A549 (cell line): Measurements from ENCODE around the gene IER5L. TPM values are rescaled to one million over a fixed set of nuclear protein-coding genes. Genes with fewer than 3 reads are reported as not detected.
"Not testable (repeated sequence)": the region's sequence is repeated elsewhere in the genome, so short reads cannot be mapped to it uniquely, and the experiment has no call there.

Experiments
- ATAC-seq, 2 experiments: fragments of 200-7000 bp in 1 of 2; fragments of >200 bp in 1 of 2; cut with Nextera tagmentation in 1 of 2; cut with Tn5 transposase in 1 of 2; 3 replicates each; pipeline versions ENCODE4 v1.8.0 to v1.9.1; 2018 to 2020; ENCODE audit warnings: mild to moderate bottlenecking in 1 of 2, moderate library complexity in 1 of 2
- CTCF ChIA-PET: fragments of 300-600 bp; sonication (Branson Sonifier 250); formaldehyde crosslinking; extraction: SDS; loops from one replicate; lab custom pipeline; 2021; ENCODE audit warnings: antibody characterized with exemption, inconsistent platforms; lab: Yijun Ruan, JAX
- POLR2A ChIA-PET: fragments of 350-600 bp; formaldehyde crosslinking; extraction: SDS; loops from one replicate; lab custom pipeline; 2021; ENCODE audit warnings: antibody characterized with exemption, inconsistent platforms; lab: Yijun Ruan, JAX
- DNase-seq, 2 experiments: peaks; one replicate each; pipeline versions ENCODE4 v3.0.0 to v3.0.0-alpha.2; 2011 to 2016; ENCODE audit warnings: low read depth in 1 of 2, low spot score in 1 of 2
- FAIRE-seq: peaks from 2 replicates; lab custom pipeline; 2011; peaks lifted over from hg19 to GRCh38; lab: Jason Lieb, UNC
- H3K27ac ChIP-seq, 2 experiments: fragments of >200 bp; sonication (Bioruptor Twin); formaldehyde crosslinking; 3 replicates each; pipeline ENCODE4 v1.5.1; 2016 to 2017
- H3K4me1 ChIP-seq: fragments of >200 bp; sonication (Bioruptor Twin); formaldehyde crosslinking; 3 replicates; pipeline ENCODE4 v1.6.1; 2016
- H3K4me2 ChIP-seq: fragments of >200 bp; sonication (Bioruptor Twin); formaldehyde crosslinking; 3 replicates; pipeline ENCODE4 v1.6.1; 2016
- H3K4me3 ChIP-seq: fragments of >200 bp; sonication (Bioruptor Twin); formaldehyde crosslinking; 3 replicates; pipeline ENCODE4 v1.5.1; 2016
- H3K9me3 ChIP-seq: fragments of >200 bp; sonication (Bioruptor Twin); formaldehyde crosslinking; 3 replicates; pipeline ENCODE4 v1.6.1; 2016
- BHLHE40 ChIP-seq: IDR thresholded peaks from 2 replicates; pipeline ENCODE4 v1.6.1; 2012; ENCODE audit warnings: low read depth, low read length, inconsistent platforms
- CHD2 ChIP-seq: fragments of 150-350 bp; IDR thresholded peaks from 2 replicates; pipeline ENCODE4 v1.6.1; 2014; ENCODE audit warnings: low read length; ENCODE audit not compliant: partially characterized antibody
- FOSB ChIP-seq: fragments of 250-450 bp; sonication (Bioruptor Pico); IDR thresholded peaks from 2 replicates; pipeline ENCODE4 v1.5.0; 2020; ENCODE audit warnings: mild to moderate bottlenecking, moderate library complexity
- HOXB5 ChIP-seq: fragments of 250-450 bp; sonication (Bioruptor Pico); IDR thresholded peaks from 2 replicates; pipeline ENCODE4 v1.5.0; 2020; ENCODE audit warnings: mild to moderate bottlenecking, moderate library complexity
- JUN ChIP-seq, 2 experiments: fragments of >200 bp; sonication (Bioruptor Twin); formaldehyde crosslinking; IDR thresholded peaks; 2 replicates in 1 of 2; 3 replicates in 1 of 2; pipeline ENCODE4 v1.6.1; 2016 to 2017
- MAFK ChIP-seq: fragments of 450-650 bp; IDR thresholded peaks from 2 replicates; pipeline ENCODE4 v1.6.1; 2014; ENCODE audit not compliant: partially characterized antibody
- NFE2L2 ChIP-seq: fragments of 150-350 bp; conservative IDR thresholded peaks from 2 replicates; pipeline ENCODE4 v1.6.1; 2014; ENCODE audit warnings: low read length
- PHF8 ChIP-seq: fragments of 200-600 bp; sonication (generic); IDR thresholded peaks from 2 replicates; pipeline ENCODE4 v1.6.1; 2016; ENCODE audit warnings: low read depth, mild to moderate bottlenecking, antibody characterized with exemption, moderate library complexity, borderline replicate concordance
- RCOR1 ChIP-seq: fragments of 150-350 bp; IDR thresholded peaks from 2 replicates; pipeline ENCODE4 v1.6.1; 2014; ENCODE audit warnings: antibody characterized with exemption, low read length, low read depth
- TP53 ChIP-seq: fragments of 250-450 bp; sonication (Bioruptor Pico); IDR thresholded peaks from 2 replicates; pipeline ENCODE4 v1.5.0; 2021; ENCODE audit warnings: mild to moderate bottlenecking, moderate library complexity
- USF2 ChIP-seq: fragments of 450-650 bp; IDR thresholded peaks from 2 replicates; pipeline ENCODE4 v1.6.1; 2014; ENCODE audit warnings: antibody characterized with exemption
- ZFP36 ChIP-seq: fragments of 450-650 bp; IDR thresholded peaks from 2 replicates; pipeline ENCODE4 v1.6.1; 2014; ENCODE audit warnings: borderline replicate concordance; ENCODE audit not compliant: partially characterized antibody
- ZSCAN20 ChIP-seq: fragments of 250-450 bp; sonication (Bioruptor Pico); IDR thresholded peaks from 2 replicates; pipeline ENCODE4 v1.8.0; 2022; ENCODE audit warnings: mild to moderate bottlenecking, moderate library complexity
- WGBS: methylation state at CpG from one replicate; pipeline ENCODE4 v1.1.6; 2017; ENCODE audit errors: missing lambda C conversion rate; 5-methylcytosine and 5-hydroxymethylcytosine counted together
- polyA plus RNA-seq, 4 experiments: library from polyadenylated mRNA; depleted of rRNA in 3 of 4; stranded (reverse); fragments of >200 nt; fragmentation: RNase III in 1 of 4; extraction: RNeasy Plus Mini Kit Qiagen cat#74134 plus additional on column Dnase treatment in 1 of 4; gene quantifications; 2 replicates in 3 of 4; 3 replicates in 1 of 4; pipeline ENCODE4 v1.2.3, GENCODE V29; 2011 to 2017
- TF ChIP-seq, protein P1 (sequence below): fragments of >200 bp; sonication (Bioruptor Twin); formaldehyde crosslinking; IDR thresholded peaks from 3 replicates; pipeline ENCODE4 v1.6.1; 2016
- TF ChIP-seq, protein P2 (sequence below): fragments of 250-450 bp; sonication (Bioruptor Pico); IDR thresholded peaks from 2 replicates; pipeline ENCODE4 v1.5.0; 2021; ENCODE audit warnings: mild to moderate bottlenecking, moderate library complexity, borderline replicate concordance

The IER5L gene
- polyA plus RNA-seq, 2 of the 4 experiments (the other 2 are of a cell fraction), result 25.1 to 67.5 TPM

- WGBS, result 65% methylated on average over 7 of the region's 7 CpGs
These were observed 15.6 kb upstream of the IER5L start for GRCh38 chr9:129193655-129194054.

GRCh38 chr9:129191234-129191633, 13.2 kb upstream of the IER5L start:
- Histone ChIP-seq H3K9me3 (peaks cover 40% of the 10 kb centered on the region), H3K27ac (no peak overlapping the region), H3K4me3 (no peak overlapping the region), H3K4me2 (no peak overlapping the region), H3K4me1 (peaks cover under 1% of the 10 kb centered on the region; the same call in 1 of the 3 replicates)
- 90% methylated on average over 7 of the region's 7 CpGs for WGBS
- ATAC-seq (no peak), FAIRE-seq (no peak), DNase-seq (no peak)
- ChIA-PET POLR2A (interaction anchor here (3.6 kb wide), 1 partner anchor 13 kb away, joined by 22 read pairs; the partner anchor contains the start of gene IER5L), CTCF (interaction anchor here (0.6 to 3.1 kb wide), 5 partner anchors 9 to 366 kb away, joined by 3 to 14 read pairs (median 4); no protein-coding TSS in a partner anchor)
- TF ChIP-seq, protein P1, sequence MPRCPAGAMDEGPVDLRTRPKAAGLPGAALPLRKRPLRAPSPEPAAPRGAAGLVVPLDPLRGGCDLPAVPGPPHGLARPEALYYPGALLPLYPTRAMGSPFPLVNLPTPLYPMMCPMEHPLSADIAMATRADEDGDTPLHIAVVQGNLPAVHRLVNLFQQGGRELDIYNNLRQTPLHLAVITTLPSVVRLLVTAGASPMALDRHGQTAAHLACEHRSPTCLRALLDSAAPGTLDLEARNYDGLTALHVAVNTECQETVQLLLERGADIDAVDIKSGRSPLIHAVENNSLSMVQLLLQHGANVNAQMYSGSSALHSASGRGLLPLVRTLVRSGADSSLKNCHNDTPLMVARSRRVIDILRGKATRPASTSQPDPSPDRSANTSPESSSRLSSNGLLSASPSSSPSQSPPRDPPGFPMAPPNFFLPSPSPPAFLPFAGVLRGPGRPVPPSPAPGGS, result no peak
- TF ChIP-seq JUN (IDR thresholded peaks at IDR 0.05), result no peak
- TF ChIP-seq TP53 (CRISPR knock-in tag), result no peak
- no peak for TF ChIP-seq CHD2
- no peak for TF ChIP-seq NFE2L2
- TF ChIP-seq MAFK, result no peak
- TF ChIP-seq FOSB, result no peak
- no peak for TF ChIP-seq HOXB5
- TF ChIP-seq ZSCAN20 (CRISPR knock-in tag), result no peak
- TF ChIP-seq BHLHE40, result no peak
- TF ChIP-seq PHF8, result no peak

More at GRCh38 chr9:129193655-129194054, 15.6 kb upstream of the IER5L start:
- Histone ChIP-seq H3K4me1 (no peaks in the 10 kb centered on the region), H3K27ac (no peak overlapping the region; a peak in 1 of 6 replicates), H3K4me3 (no peak overlapping the region), H3K9me3 (peaks cover 36% of the 10 kb centered on the region; the same call in 2 of the 3 replicates), H3K4me2 (no peak overlapping the region)
- CTCF ChIA-PET, result interaction anchor here (0.8 to 1.8 kb wide), 5 partner anchors 12 to 87 kb away, joined by 3 to 6 read pairs (median 4); no protein-coding TSS in a partner anchor
- FAIRE-seq (no peak), DNase-seq (no peak), ATAC-seq (peak; percentile 22 to 40; a peak in 3 of 6 replicates)
- no peak for TF ChIP-seq JUN (IDR thresholded peaks at IDR 0.05)
- no peak for TF ChIP-seq ZFP36
- no peak for TF ChIP-seq CHD2
- POLR2A ChIA-PET, result no interaction called here

DNA sequence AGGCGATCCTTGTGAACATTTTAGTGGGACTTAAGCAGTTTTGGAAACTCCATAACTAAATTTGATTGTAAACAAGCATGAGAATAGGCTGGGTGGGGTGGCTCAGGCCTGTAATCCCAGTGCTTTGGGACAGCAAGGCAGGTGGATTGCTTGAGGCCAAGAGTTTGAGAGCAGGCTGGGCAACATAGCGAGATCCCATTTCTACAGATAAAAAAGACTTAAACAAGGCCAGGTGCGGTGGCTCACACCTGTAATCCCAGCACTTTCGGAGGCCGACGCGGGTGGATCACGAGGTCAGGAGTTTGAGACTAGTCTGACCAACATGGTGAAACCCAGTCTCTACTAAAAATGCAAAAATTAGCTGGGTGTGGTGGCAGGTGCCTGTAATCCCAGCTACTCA, 11.9 kb upstream of the IER5L start:
- WGBS, result 89% methylated on average over 8 of the region's 8 CpGs
- H3K9me3 ChIP-seq, result peaks cover 28% of the 10 kb centered on the region
- H3K4me2 ChIP-seq, DNase-seq, H3K4me3 ChIP-seq, H3K4me1 ChIP-seq, ATAC-seq, FAIRE-seq: not testable (repeated sequence)
- ChIA-PET POLR2A (interaction anchor here (3.6 kb wide), 1 partner anchor 12 kb away, joined by 22 read pairs; the partner anchor contains the start of gene IER5L), CTCF (interaction anchor here (0.9 to 3.1 kb wide), 7 partner anchors 8 to 431 kb away, joined by 3 to 14 read pairs (median 3); partner anchors contain the start of gene C9orf50)
- H3K27ac ChIP-seq, result 0 out of 6 replicates have a peak overlapping the region, but pooled peaks of 1 of the 2 experiments have one; percentile 9

DNA sequence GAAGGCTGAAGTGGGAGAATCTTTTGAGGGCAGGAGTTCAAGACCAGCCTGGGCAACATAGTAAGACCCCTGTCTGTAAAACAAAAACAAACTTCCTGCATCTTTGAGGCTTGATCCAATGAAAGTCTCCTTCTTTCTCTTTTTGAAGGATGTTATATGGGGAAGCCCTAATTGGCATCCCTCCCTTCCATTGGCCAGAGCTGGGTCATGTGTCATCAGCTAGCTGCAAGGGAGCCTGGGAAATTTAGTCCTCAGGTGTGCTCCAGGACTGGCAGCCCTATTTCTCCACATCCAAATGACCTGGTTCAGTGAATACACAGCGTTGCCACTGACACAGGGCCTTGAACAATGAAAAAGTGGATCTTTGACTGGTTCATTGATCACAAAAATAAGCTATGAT, 9.0 kb upstream of the IER5L start:
- Histone ChIP-seq H3K4me1 (peaks cover 35% of the 10 kb centered on the region), H3K4me3 (no peak overlapping the region), H3K9me3 (peaks cover 18% of the 10 kb centered on the region), H3K27ac (no peak overlapping the region), H3K4me2 (no peak overlapping the region)
- POLR2A ChIA-PET, result interaction anchor here (1.9 kb wide), 1 partner anchor 9 kb away, joined by 18 read pairs; the partner anchor contains the start of gene IER5L
- CTCF ChIA-PET, result interaction anchor here (0.6 to 1.8 kb wide), 12 partner anchors 9 to 438 kb away, joined by 3 to 9 read pairs (median 4); partner anchors contain the start of genes IER5L and NTMT1
- TF ChIP-seq, protein P2, sequence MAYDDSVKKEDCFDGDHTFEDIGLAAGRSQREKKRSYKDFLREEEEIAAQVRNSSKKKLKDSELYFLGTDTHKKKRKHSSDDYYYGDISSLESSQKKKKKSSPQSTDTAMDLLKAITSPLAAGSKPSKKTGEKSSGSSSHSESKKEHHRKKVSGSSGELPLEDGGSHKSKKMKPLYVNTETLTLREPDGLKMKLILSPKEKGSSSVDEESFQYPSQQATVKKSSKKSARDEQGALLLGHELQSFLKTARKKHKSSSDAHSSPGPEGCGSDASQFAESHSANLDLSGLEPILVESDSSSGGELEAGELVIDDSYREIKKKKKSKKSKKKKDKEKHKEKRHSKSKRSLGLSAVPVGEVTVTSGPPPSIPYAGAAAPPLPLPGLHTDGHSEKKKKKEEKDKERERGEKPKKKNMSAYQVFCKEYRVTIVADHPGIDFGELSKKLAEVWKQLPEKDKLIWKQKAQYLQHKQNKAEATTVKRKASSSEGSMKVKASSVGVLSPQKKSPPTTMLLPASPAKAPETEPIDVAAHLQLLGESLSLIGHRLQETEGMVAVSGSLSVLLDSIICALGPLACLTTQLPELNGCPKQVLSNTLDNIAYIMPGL (CRISPR knock-in tag), result no peak
- no peak for TF ChIP-seq RCOR1
- peak; percentile 13; the same call in 1 of the 2 replicates for TF ChIP-seq USF2
- no peak for DNase-seq
- WGBS, result 21% methylated on average over 1 of the region's 1 CpG
- FAIRE-seq, result no peak
- no peak for ATAC-seq
